ENCODE data around the gene MAU2.
A peak's percentile ranks its signal among the peaks of the same experiment; 100 is the strongest.

Gene MAU2

GRCh38 chr19:19305066-19305465, 15.6 kb upstream of the MAU2 start:
- ChIA-PET POLR2A (ENCODE audit: low non-redundant PET) (no interaction called here), CTCF (no interaction called here)
- H3K27ac ChIP-seq = no peak overlapping the region
- DNase-seq (ENCODE audit: low spot score) = no peak
- TF ChIP-seq CTCF (conservative IDR thresholded peaks at IDR 0.05; ENCODE audit: low read depth) = no peak

DNA sequence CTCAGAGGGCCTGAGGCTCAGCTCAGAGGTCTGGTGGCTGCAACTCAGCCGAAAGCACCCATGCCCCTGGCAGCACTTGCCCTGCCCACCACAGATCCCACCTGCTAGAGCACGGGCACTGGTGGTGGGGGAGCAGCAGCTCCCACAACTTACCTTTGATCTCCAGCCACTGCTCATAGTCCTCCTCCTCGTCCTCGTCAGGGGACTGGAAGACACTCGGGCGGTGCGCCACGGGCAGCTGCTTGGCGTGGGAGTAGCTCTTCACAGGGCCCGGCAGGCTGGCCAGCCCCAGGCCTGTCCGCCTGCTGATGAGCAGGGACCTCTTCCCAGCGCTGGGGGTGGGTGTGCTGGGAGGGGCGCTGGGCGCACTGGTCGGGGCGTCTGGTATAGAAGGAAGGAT, 14.9 kb upstream of the MAU2 start:
- POLR2A ChIA-PET (ENCODE audit: low non-redundant PET) = no interaction called here
- no peak for TF ChIP-seq CTCF (conservative IDR thresholded peaks at IDR 0.05; ENCODE audit: low read depth)
- CTCF ChIA-PET = no interaction called here
- DNase-seq (ENCODE audit: low spot score) = no peak
- H3K27ac ChIP-seq = no peak overlapping the region

GRCh38 chr19:19306191-19306590, 14.4 kb upstream of the MAU2 start:
- CTCF ChIA-PET = no interaction called here
- no peak for TF ChIP-seq CTCF (conservative IDR thresholded peaks at IDR 0.05; ENCODE audit: low read depth)
- POLR2A ChIA-PET (ENCODE audit: low non-redundant PET) = no interaction called here
- no peak for DNase-seq (ENCODE audit: low spot score)
- H3K27ac ChIP-seq = no peak overlapping the region

DNA sequence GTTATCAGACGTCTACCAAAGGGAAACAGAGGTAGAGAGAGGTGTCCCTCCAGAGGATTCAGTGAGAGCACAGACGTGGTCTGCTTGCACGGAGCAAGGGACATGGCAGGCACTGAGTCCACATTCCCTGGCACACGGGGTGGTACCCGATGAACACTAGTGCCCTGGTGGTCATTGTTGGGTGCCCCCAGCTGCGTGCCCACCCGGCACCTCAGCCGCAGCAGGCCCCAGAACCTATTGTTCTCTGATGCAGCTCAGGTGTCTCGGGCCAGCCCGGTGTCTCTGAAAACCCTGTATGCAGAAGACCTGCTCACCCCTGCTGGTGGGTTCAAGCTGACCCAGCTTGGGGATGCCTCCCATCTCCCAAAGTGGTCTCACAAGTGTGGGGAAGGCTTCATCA, 12.3 kb upstream of the MAU2 start:
- no peak for TF ChIP-seq CTCF (conservative IDR thresholded peaks at IDR 0.05; ENCODE audit: low read depth)
- CTCF ChIA-PET = no interaction called here
- DNase-seq (ENCODE audit: low spot score) = no peak
- POLR2A ChIA-PET (ENCODE audit: low non-redundant PET) = no interaction called here
- H3K27ac ChIP-seq = no peak overlapping the region

DNA sequence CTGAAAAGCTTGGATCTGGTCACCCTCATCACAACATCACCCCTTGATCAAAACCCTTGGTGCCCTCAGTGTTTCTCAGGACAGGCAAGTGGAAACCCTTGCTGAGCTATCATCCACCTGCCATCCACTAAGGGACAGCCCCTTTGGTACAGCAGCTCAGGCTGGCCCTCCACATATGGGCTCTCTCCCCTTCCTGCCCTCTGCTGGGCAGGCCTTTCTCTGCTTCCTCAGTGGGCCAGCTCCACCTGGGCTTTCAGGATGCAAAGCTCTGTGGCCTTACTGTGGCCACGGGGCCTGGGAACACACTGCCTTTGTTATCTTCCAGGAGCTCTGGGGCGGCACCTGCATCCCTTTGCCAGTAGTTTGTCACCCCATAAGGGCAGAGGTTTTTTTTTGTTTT, 5.2 kb upstream of the MAU2 start:
- H3K27ac ChIP-seq = peak overlapping the region; percentile 28; the same call in 1 of the 2 replicates
- ChIA-PET POLR2A (ENCODE audit: low non-redundant PET) (no interaction called here), CTCF (interaction anchor here (0.6 to 0.8 kb wide), 2 partner anchors 11 to 16 kb away, joined by 3 to 4 read pairs; no protein-coding TSS in a partner anchor)
- no peak for TF ChIP-seq CTCF (conservative IDR thresholded peaks at IDR 0.05; ENCODE audit: low read depth)
- no peak for DNase-seq (ENCODE audit: low spot score)

DNA sequence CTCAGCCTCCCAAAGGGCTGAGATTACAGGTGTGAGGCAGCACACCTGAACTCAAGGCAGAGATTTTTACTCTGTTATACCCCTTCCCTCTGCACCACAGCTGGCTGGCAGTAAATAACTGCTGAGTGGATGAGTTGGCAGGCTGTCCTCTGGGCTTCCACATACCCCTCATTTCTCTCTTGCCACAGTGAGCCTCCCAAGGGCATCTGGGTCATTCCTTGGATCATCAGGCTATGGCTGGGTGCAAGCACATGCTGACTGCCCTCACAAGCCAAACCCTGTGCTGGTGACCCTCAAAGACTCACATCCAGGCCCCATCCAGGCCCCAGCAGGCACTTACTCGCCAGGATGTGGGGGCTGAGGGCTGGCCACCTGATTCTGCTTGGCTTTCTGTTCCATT, 4.5 kb upstream of the MAU2 start:
- H3K27ac ChIP-seq = peak overlapping the region; percentile 28; the same call in 1 of the 2 replicates
- TF ChIP-seq CTCF (conservative IDR thresholded peaks at IDR 0.05; ENCODE audit: low read depth) = no peak
- no peak for DNase-seq (ENCODE audit: low spot score)
- CTCF ChIA-PET = interaction anchor here (0.8 kb wide), 1 partner anchor 10 kb away, joined by 3 read pairs; no protein-coding TSS in a partner anchor
- POLR2A ChIA-PET (ENCODE audit: low non-redundant PET) = interaction anchor here (0.6 kb wide), 1 partner anchor 590 kb away, joined by 3 read pairs; no protein-coding TSS in a partner anchor

All from RWPE1 (cell line).